Calu3 (cell line): ENCODE data around the gene SCN5A. TPM values are rescaled to one million over a fixed set of nuclear protein-coding genes. Genes with fewer than 3 reads are reported as not detected.
A peak's percentile ranks its signal among the peaks of the same experiment; 100 is the strongest.

Source experiments
- BruUV-seq: library from RNA; stranded (reverse); fragments of 400-500 nt; replicated peaks from 2 replicates; lab custom pipeline; 2021; lab: Mats Ljungman, UMichigan
- CTCF ChIA-PET: fragments of 300-600 bp; sonication (Branson Sonifier 250); formaldehyde crosslinking; loops from one replicate; lab custom pipeline; 2022; ENCODE audit warnings: antibody characterized with exemption; lab: Charles Lee
- DNase-seq: peaks from one replicate; pipeline ENCODE4 v3.0.0; 2022
- H3K27ac Mint-ChIP-seq: one replicate; pipeline ENCODE4 v1.8.0; 2022; ENCODE audit warnings: mixed read lengths; ENCODE audit not compliant: unreplicated experiment
- H3K27me3 Mint-ChIP-seq: one replicate; pipeline ENCODE4 v1.8.0; 2022; ENCODE audit warnings: mixed read lengths; ENCODE audit not compliant: unreplicated experiment
- H3K36me3 Mint-ChIP-seq: one replicate; pipeline ENCODE4 v1.8.0; 2022; ENCODE audit warnings: mild to moderate bottlenecking, moderate library complexity, mixed read lengths; ENCODE audit not compliant: insufficient read depth, unreplicated experiment
- H3K4me1 Mint-ChIP-seq: one replicate; pipeline ENCODE4 v1.8.0; 2022; ENCODE audit warnings: mild to moderate bottlenecking, low read depth, mixed read lengths; ENCODE audit not compliant: unreplicated experiment
- H3K4me3 Mint-ChIP-seq: one replicate; pipeline ENCODE4 v1.8.0; 2022; ENCODE audit warnings: mild to moderate bottlenecking, low read depth, moderate library complexity, mixed read lengths; ENCODE audit not compliant: unreplicated experiment
- H3K9me3 Mint-ChIP-seq: one replicate; pipeline ENCODE4 v1.8.0; 2022; ENCODE audit warnings: low read depth, mixed read lengths; ENCODE audit not compliant: unreplicated experiment
- CTCF ChIP-seq: fragments of 200-600 bp; IDR thresholded peaks from one replicate; pipeline ENCODE4 v1.8.0; 2022; ENCODE audit warnings: antibody characterized with exemption; ENCODE audit not compliant: unreplicated experiment
- intact Hi-C: fragments of 100-400 bp; cut with micrococcal nuclease; formaldehyde crosslinking; loops from one replicate; pipeline ENCODE4 v1.10.0; 2022; ENCODE audit not compliant: unreplicated experiment
- total RNA-seq: library from RNA; stranded (reverse); gene quantifications from 2 replicates; pipeline ENCODE4 v1.2.3, GENCODE V29; 2022

Gene SCN5A
- total RNA-seq, 1 experiment from 2014 or later = 0.61 TPM

GRCh38 chr3:38647217-38647970, 2.1 kb downstream of the SCN5A start:
- no peak for DNase-seq
- no TSS peak for BruUV-seq
- no peak for TF ChIP-seq CTCF
- CTCF ChIA-PET = interaction anchor here (1.3 to 2.3 kb wide), 3 partner anchors 15 to 353 kb away, joined by 3 to 8 read pairs (median 6); no protein-coding TSS in a partner anchor
- H3K27ac Mint-ChIP-seq = no peak overlapping the region
- no peaks in the 10 kb centered on the region for H3K4me1 Mint-ChIP-seq
- H3K4me3 Mint-ChIP-seq = no peak overlapping the region
- H3K36me3 Mint-ChIP-seq = no peaks in the 10 kb centered on the region
- intact Hi-C loops = no loop called here
- no peaks in the 10 kb centered on the region for H3K9me3 Mint-ChIP-seq
- H3K27me3 Mint-ChIP-seq = peaks cover 8% of the 10 kb centered on the region

- Mint-ChIP-seq H3K4me3 (no peak overlapping the region), H3K27me3 (peaks cover under 1% of the 10 kb centered on the region), H3K27ac (no peak overlapping the region), H3K9me3 (no peaks in the 10 kb centered on the region), H3K4me1 (no peaks in the 10 kb centered on the region), H3K36me3 (no peaks in the 10 kb centered on the region)
- no TSS peak for BruUV-seq
- peak; percentile 22 for TF ChIP-seq CTCF
- intact Hi-C loops = no loop called here
- CTCF ChIA-PET = interaction anchor here (1.3 to 2.3 kb wide), 3 partner anchors 16 to 353 kb away, joined by 3 to 8 read pairs (median 6); no protein-coding TSS in a partner anchor
- DNase-seq = peak; percentile 20
These were observed 2.9 kb downstream of the SCN5A start for GRCh38 chr3:38646630-38647029.

- Mint-ChIP-seq H3K4me1 (no peaks in the 10 kb centered on the region), H3K36me3 (no peaks in the 10 kb centered on the region), H3K9me3 (no peaks in the 10 kb centered on the region), H3K27me3 (peaks cover 4% of the 10 kb centered on the region), H3K27ac (no peak overlapping the region), H3K4me3 (no peak overlapping the region)
- TF ChIP-seq CTCF = no peak
- intact Hi-C loops = no loop called here
- no peak for DNase-seq
- CTCF ChIA-PET = interaction anchor here (0.5 to 2.3 kb wide), 4 partner anchors 16 to 354 kb away, joined by 3 to 8 read pairs (median 4); no protein-coding TSS in a partner anchor
- BruUV-seq = no TSS peak
These were observed 3.4 kb downstream of the SCN5A start for GRCh38 chr3:38646062-38646461.

- BruUV-seq = no TSS peak
- peaks cover 8% of the 10 kb centered on the region for H3K27me3 Mint-ChIP-seq
- no peak overlapping the region for H3K4me3 Mint-ChIP-seq
- intact Hi-C loops = no loop called here
- no peaks in the 10 kb centered on the region for H3K9me3 Mint-ChIP-seq
- CTCF ChIA-PET = interaction anchor here (2.3 kb wide), 1 partner anchor 354 kb away, joined by 8 read pairs; no protein-coding TSS in a partner anchor
- no peak overlapping the region for H3K27ac Mint-ChIP-seq
- TF ChIP-seq CTCF = no peak
- H3K4me1 Mint-ChIP-seq = no peaks in the 10 kb centered on the region
- no peaks in the 10 kb centered on the region for H3K36me3 Mint-ChIP-seq
- DNase-seq = no peak
These were observed 3.9 kb downstream of the SCN5A start for GRCh38 chr3:38645601-38646000.
